ENCODE results near the gene PEX26. TPM values are rescaled to one million over a fixed set of nuclear protein-coding genes. Genes with fewer than 3 reads are reported as not detected.
"Not testable (repeated sequence)": the region's sequence is repeated elsewhere in the genome, so short reads cannot be mapped to it uniquely, and the experiment has no call there.

Gene PEX26
- 10 to 100 TPM; 19.3 to 35.6 (median 29.8) TPM for polyA plus RNA-seq (ENCODE audit: insufficient read length in 4 of 4)

DNA sequence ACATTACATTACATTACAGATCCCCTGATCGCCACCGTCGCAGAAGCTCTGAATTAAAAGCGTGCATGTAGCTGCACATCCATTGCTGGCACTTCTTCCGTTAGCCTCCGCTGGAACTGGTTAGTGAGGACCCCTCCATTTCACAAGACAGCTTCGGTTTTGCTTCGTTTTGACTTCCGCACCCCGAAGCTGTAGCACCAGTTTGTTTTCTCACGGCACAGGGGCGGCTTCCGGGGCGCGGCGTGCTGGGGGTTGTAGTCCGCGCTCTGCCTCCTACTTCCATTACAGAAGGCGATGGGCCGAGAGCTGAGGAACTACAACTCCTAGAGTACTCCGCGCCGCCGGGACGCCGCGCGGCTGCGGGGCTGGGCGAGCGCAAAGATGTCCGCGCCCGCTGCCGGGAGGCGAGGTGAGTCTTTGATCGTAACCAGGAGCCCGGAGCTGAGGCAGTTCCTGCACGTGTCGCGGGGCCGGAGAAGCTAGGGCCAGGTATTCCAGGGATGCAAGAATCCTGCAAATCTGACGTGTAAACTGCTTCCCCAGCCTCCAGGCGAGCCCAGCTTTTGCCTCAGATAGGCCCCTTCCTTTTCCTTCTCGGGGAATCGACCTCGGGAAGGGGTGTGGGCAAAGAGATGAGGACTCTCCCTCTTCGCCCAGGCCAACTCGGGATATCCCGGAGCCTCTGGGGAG, at the start of gene PEX26:
Gene PEX26 (plus strand): TSS at position 352 of the 690 bp plus-strand sequence. CDS start 387 bp downstream, outside the sequence.
- peak; percentile 75 to 88 (median 80) for DNase-seq (ENCODE audit: low read depth in 4 of 4, low spot score in 3 of 4)

DNA sequence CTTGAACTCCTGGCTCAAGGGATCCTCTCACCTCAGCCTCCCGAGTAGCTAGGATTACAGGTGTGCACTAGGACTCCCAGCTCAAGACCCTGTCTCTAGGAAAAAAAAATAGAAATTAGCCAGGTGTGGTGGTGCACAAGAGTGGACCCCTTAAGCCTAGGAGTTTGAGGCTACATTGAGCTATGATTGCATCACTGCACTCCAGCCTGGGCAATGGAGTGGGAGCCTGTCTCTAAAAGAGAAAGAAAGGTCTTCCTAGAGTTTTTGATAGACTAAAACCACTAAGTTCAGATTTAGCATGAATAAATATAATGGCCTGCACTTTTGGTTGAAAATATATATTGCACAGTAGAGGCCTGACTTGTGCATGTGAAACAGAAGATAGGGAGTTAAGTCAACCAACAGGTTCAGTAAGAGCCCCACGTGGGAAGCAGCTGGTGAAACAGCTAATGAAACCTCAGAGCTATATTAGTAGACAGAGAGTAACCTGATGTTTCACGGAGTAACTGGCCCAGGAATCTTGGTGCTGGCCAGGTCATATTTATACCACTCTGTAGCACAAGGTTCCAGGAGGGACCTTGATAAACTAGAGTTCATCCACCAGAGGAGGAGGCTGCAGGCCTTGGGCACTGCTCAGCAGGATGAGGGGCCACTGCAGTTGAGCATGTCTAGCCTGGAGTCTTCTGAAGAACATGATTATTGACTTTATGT, 48.8 kb upstream of the PEX26 start:
- DNase-seq (ENCODE audit: low read depth in 4 of 4, low spot score in 3 of 4): no peak

DNA sequence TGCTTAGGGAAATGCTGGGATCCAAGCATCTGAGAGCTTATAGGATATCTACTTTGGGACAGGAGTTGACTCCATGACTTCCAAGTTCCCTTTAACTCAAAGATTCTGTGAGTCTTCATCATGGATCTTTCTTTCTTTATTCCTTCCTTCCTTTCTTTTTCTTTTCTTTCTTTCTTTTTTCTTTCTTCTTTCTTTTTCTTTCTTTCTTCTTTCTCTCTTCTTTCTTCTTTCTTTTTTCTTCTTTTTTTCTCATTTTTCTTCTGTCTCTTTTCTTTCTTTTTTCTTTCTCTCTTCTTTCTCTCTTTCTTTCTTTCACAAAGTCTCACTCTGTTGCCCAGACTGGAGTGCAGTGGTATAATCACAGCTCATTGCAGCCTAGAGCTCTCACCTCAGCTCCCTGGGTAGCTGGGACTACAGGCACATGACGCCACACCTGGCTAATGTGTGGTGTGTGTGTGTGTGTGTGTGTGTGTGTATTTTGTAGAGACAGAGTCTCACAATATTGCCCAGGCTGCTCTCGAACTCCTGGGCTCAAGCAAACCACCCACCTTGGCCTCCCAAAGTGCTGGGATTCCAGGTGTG, 48.0 kb upstream of the PEX26 start:
- no peak for DNase-seq (ENCODE audit: low read depth in 4 of 4, low spot score in 3 of 4)

DNA sequence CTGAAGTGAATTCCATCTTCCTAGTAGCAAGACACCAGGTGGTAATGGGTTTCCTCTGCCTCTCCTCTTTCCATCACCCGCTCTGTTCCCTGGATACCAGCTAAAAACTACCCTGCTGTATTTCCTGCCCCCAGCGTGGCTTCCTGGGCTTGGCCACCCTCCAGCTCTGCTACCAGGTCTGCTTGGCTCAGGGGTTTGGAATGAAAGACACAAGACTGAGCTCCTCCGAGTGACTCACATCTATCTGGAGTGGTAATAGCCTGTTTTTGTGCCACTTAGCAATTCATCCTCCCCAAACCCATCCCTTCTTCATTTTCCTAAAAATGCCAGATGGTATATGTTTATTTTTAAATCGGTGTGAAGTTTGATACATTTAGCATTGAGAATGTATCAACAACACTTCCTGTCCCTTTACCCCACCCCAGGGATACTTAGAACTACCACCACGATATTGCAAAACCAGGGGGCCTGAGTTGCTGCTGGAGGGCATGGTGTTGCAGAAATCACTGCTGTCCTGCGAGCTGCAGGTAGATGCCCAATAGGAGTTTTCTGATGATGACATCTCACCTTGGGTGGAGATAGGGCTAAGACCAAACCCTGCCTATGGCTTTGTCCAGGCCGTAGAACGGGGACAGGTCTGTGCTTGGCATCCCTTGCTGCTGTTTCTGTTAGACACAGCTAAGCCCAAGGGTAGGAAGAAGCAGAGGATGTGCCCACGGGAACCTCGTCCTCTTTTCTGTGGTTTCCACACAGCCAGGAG, 45.9 kb upstream of the PEX26 start:
- no peak for DNase-seq (ENCODE audit: low read depth in 4 of 4, low spot score in 3 of 4)

DNA sequence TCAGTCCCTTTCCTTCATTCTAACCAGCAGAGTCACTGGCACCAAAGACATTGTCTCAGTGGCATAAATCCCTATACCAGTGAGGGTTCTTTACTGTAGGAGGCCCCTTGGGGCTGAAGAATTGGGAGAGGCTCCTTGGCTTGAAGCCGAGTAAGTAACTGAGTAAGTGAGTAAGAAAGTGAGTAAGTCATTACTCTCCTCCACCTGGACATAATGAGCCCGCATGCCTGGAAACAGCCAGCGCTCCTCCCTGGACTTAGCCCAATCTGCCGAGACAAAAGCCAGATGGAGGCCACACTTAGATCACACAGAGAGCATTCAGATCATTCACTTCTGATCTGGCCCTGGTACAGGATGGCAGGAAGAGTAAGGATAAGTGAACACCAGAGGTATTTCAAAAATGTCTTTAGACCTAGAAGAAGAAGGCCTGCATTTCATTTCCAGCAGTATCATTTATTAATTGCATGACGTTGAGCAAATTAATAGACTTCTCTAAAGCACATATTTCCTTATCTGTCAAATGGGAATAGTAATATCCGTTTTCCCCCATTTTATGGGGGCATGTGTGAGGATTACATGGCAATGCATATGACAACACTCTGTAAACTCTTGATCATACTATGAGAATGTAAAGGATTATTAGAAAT, 45.2 kb upstream of the PEX26 start:
- no peak for DNase-seq (ENCODE audit: low read depth in 4 of 4, low spot score in 3 of 4)

DNA sequence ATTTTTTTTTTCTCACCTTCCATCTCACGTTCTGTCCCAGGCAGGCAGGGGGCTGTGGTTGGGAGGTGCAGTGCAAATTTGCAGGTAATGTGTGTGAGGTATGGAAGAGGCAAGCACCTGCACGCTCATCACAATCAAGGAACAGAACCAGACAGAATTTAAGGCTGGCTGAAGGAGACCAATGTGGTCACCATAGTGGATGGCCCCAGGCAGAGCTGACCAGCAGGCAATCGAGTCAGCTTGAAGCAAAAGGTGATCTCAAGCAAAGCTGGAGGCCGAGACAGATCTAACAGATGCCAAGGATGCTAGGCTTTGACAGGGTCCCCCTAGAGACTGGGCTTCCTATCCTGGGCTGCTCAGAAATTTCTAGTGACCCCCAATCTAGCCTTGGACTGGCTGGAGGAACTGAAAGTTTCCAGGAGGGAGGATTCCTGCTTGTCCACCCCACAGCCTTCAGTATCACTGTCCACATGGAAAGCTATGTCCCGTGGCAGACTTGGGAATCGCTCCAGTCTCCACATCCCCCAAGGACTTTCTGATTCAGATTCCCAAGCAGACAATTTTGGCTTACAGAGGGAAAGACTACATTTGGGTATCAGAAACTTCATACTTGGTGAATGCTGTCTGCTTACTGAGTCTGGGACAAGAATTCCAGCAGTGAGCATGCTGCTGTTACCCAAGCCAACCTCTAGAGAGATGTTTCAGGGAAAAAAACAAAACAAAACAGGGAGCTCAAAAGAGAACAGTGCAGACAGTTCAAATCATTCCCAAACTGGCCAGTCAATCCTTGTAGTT, 44.4 kb upstream of the PEX26 start:
- no peak for DNase-seq (ENCODE audit: low read depth in 4 of 4, low spot score in 3 of 4)

DNA sequence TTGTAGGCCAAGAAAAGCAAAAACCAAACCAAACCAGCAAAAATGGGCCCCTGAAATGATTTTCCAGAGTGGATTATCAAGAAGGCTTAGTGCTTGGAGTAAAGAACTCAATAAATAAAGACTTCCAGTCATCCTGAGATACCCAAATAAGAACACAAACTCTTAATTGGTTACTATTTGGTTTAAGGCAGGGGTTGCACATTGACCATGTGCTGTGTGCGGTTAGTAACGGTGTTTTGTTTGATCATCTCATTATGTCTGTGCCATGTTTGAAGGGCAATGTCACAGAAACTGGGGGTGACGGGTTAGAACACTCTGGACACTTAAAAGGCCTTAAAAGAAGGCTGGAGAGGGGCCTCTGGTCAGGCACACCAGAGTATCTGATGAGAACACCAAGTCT, 43.7 kb upstream of the PEX26 start:
- DNase-seq (ENCODE audit: low read depth in 4 of 4, low spot score in 3 of 4): no peak

DNA sequence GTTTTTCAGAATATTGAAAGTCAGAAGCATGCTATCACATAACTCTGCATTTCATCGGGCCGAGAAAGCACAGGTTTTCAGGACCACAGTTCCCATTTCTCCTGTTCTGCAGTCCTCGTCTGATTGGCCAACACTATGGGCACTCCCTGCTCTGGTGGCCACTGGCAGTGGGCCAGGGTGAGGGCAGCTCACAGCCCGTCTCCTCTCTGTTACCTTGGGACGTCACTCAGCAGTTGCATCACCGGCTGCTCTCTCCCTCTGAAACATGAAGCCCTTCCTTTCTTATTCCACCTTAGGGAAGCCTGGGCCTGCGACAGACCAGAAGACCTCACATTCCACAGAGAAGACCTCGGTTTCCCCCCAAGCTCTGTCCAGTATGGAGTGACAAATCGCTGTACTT, 42.0 kb upstream of the PEX26 start:
- no peak for DNase-seq (ENCODE audit: low read depth in 4 of 4, low spot score in 3 of 4)

DNA sequence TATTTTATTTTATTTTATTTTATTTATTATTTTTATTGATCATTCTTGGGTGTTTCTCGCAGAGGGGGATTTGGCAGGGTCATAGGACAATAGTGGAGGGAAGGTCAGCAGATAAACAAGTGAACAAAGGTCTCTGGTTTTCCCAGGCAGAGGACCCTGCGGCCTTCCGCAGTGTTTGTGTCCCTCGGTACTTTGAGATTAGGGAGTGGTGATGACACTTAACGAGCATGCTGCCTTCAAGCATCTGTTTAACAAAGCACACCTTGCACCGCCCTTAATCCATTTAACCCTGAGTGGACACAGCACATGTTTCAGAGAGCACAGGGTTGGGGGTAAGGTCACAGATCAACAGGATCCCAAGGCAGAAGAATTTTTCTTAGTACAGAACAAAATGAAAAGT, 36.9 kb upstream of the PEX26 start:
- DNase-seq (ENCODE audit: low read depth in 4 of 4, low spot score in 3 of 4): not testable (repeated sequence)

DNA sequence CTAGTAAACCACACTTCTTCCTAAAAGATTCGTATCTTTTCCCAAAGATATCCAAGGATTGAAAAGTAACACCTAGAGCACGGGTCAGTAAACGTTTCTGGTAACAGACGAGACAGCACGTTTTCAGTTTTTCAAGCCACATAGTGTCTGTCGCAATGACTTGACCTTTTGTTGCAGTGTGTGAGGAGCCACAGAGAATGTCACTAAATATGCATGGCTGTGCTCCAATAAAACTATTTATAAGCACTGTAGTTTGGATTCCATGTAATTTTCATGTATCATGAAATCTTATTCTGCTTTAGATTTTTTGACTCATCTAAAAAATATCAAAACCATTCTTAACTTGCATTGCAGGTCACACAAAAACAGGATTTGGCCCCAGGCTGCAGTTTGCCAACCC, 35.1 kb upstream of the PEX26 start:
- no peak for DNase-seq (ENCODE audit: low read depth in 4 of 4, low spot score in 3 of 4)

DNA sequence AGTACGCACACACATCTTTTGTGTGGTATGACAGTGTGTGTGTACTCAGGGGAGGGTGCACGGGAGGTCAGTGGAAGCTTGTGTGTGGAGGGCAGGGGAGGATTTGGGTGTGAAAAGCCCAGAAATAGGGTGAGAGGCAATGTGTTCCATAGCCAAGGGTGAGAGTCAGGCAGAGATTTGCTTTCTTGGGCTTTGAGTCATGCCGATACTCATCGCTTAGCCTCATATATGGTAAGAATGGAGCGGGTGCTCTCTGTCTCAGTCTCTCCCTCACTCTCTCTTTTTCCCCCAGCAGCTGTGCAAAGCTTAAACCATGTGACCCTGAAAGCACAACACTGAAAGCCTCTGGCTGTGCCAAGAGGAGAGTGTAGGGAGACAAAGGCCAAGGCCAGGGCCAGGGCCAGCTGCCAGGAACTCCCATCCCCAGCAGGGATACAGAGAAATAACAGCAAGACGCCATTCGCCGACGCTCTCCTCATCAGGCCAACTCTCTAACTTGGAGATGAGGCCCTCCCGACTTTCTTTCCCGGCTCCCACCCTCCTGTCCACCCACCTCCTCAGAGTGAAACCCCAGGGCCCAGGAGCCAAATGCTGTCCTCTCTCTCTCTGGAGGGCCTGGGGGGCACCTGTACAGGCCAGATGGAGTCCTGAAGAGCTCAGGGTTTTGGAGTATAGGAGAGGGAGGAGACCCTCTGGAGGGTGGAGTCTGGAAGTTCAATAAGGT, 33.1 kb upstream of the PEX26 start:
- DNase-seq (ENCODE audit: low read depth in 4 of 4, low spot score in 3 of 4): no peak

DNA sequence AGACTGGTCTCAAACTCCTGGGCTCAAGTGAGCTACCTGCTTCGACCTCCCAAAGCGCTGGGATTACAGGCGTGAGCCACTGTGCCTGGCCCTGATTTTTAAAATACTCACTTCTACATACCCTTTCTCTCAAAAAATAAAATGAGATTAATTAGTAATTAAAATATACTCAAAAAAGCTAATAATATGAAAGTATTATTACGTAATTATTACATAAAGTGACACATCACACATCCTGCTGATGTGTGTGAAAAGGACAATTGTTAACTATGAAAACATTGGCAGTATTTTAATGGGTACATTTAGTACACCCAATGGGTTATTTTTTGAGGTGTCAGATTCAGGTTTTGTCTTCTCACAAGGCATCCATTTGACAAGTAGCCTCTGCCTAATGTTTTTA, 32.0 kb upstream of the PEX26 start:
- no peak for DNase-seq (ENCODE audit: low read depth in 4 of 4, low spot score in 3 of 4)

DNA sequence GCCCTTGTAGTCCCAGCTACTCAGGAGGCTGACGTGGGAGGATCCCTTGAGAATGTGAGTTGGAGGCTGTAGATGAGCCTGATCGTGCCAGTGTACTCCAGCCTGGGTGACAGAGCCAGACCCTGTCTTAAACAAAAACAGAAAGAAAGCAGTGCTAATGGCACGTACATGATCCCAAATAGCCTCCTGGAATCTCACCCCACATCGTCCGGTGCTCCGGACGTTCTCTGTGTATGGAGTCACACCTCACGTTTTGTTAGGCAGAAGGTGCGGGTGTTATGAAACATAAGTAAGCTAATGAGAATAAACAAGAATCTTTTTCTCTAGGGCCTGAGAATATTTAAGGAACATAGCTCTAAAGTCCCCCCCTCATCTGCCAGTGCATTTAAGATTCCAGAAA, 29.7 kb upstream of the PEX26 start:
- no peak for DNase-seq (ENCODE audit: low read depth in 4 of 4, low spot score in 3 of 4)

DNA sequence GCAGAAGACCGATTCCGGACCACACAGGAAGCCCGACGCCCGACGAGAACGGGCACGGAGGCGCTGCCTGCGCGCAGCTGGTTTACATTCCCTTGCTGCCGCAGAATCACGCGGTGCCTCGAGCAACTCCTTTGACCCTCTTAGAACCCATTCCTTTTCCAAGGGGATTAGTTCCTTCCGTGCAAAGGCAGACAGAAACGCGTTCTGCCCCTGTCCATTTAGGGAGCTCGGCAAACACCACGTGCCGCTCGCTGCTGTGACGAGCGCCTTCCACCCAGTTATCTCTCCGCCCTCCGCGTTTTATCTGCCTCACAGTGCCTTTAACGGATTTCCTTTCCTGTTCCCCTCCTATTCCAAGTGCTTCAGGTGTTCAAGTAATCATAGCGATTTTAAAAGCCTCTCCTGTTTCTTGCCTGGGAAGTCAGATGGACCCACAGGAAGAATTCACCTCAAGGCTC, 29.3 kb upstream of the PEX26 start:
- no peak for DNase-seq (ENCODE audit: low read depth in 4 of 4, low spot score in 3 of 4)

DNA sequence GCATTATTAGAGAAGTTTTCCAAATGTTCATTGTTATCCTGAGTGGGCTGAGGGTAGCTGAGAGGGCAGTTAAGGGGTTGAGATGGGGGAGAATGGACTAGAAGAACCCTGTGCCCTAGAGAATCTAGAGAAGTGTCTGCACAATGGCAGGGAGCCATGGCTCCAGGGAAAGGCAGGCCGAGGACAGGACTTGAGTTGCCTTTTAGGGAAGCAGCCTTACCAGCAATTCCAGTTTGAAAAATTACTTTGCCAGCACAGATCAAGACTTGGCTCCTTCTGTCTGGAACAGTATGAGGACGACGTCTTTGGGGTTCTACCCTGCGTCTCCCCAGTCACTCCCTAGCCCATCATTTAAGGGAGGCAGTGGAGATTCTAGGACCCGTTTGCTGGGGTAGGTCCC, 27.7 kb upstream of the PEX26 start:
- no peak for DNase-seq (ENCODE audit: low read depth in 4 of 4, low spot score in 3 of 4)

DNA sequence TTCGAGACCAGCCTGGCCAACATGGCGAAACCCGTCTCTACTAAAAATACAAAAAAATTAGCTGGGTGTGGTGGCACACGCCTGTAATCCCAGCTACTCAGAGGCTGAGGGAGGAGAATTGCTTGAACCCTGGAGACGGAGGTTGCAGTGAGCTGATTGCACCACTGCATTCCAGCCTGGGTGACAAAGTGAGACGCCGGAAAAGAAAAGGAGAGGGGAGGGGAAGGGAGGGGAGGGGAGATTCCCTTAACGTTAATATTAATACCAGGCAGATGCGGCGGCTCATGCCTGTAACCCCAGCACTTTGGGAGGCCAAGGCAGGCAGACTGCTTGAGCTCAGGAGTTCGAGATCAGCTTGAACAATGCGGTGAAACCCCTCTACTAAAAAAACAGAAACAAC, 26.7 kb upstream of the PEX26 start:
- not testable (repeated sequence) for DNase-seq (ENCODE audit: low read depth in 4 of 4, low spot score in 3 of 4)

DNA sequence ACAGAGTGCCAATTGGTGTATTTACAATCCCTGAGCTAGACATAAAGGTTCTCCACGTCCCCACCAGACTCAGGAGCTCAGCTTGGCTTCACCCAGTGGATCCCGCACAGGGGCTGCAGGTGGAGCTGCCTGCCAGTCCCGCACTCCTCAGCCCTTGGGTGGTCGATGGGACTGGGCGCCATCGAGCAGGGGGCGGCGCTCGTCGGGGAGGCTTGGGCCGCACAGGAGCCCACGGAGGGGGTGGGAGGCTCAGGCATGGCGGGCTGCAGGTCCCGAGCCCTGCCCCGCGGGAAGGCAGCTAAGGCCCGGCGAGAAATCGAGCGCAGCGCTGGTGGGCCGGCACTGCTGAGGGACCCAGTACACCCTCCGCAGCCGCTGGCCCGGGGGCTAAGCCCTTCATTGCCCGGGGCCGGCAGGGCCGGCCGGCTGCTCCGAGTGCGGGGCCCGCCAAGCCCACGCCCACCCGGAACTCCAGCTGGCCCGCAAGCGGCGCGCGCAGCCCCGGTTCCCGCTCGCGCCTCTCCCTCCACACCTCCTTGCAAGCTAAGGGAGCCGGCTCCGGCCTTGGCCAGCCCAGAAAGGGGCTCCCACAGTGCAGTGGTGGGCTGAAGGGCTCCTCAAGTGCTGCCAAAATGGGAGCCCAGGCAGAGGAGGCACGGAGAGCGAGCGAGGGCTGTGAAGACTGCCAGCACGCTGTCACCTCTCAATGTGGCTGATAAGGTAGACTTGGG, 24.4 kb upstream of the PEX26 start:
- not testable (repeated sequence) for DNase-seq (ENCODE audit: low read depth in 4 of 4, low spot score in 3 of 4)

DNA sequence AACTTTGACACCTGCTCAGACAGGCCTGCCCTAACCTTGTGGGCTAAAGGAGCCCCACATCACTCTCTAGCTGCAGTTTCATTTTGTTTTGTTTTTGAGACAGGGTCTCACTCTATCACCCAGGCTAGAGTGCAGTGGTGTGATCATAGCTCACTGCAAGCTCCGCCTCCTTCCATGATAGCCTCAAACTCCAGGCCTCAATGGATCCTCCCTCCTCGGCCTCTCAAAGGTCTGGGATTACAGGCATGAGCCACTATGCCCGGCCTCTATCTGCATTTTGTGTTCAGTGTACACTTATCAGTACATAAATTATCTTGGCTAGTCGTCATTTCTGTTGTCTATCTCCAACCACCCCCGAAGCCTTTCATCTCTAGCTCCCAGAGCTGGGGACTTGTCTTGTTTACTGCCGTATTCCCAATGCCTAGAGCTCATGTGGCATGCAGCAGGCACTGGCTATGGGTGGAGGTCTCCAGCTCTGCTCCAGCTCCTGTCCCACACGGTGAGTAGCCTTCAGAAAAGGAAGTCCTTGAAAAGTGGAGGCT, 22.1 kb upstream of the PEX26 start:
- DNase-seq (ENCODE audit: low read depth in 4 of 4, low spot score in 3 of 4): no peak

All from left renal pelvis (tissue), 4 donors.